ENCODE data around the gene TPST1.
"Not testable (repeated sequence)": the region's sequence is repeated elsewhere in the genome, so short reads cannot be mapped to it uniquely, and the experiment has no call there.

The TPST1 gene

GRCh38 chr7:66379542-66380160 lies 174.5 kb downstream of the TPST1 start:
- no peak for DNase-seq (ENCODE audit: low read depth in 3 of 3)

- no peak for DNase-seq (ENCODE audit: low read depth in 3 of 3)
These were observed 175.2 kb downstream of the TPST1 start for GRCh38 chr7:66380272-66380888.

DNA sequence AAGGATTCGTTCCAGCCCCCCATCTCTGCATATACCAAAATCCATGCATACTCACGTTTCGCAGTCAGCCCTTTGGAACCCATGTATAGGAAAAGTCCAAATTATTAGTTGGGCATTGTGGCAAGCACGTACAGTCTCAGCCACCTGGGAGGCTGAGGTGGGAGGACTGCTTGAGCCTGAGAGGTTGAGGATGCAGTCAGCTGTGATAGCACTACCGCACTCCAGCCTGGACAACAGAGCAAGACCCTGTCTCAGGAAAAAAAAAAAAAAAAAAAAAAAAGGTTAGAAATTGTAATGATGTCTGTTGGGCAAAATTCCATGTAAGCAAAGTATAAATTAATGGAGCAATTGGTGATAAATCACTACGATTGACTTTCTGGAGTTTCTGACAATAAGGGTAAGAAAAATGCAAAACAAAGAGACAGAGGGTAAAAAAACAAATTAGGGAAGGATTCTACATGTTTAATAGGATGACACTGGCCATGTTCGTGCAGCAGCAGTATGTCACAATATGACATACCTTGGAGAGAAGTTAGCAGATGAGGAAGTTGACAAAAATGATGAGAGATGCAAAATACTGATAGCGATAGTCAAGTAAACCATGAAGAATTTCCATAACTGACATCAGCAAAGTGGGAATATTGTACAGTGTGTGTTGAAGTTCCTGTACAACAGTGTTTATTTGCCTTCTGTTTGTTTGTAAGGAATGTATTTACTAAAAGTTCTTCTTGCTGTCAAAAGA lies 177.2 kb downstream of the TPST1 start:
- not testable (repeated sequence) for DNase-seq (ENCODE audit: low read depth in 3 of 3)

GRCh38 chr7:66385191-66385905 lies 180.2 kb downstream of the TPST1 start:
- DNase-seq (ENCODE audit: low read depth in 3 of 3) = not testable (repeated sequence)

DNA sequence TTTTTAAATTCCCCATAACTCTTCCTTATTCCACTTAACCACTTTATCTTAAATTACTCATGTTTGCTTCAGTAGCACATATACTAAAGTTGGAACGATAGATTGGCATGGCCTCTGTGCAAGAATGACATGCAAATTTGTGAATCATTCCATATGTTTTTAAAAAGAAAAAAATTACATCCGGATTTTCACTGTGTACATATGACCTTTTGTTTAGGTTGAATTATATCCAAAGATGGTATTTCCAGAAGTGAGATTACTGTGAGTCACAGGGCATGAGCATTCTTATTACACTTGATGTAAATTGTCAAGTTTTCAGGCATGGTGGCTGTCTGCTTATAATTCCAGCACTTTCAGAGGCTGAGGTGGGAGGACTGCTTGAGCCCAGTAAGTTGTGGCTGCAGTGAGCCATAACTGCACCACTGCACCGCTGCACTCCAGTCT lies 190.0 kb downstream of the TPST1 start:
- not testable (repeated sequence) for DNase-seq (ENCODE audit: low read depth in 3 of 3)

GRCh38 chr7:66396052-66396451 lies 190.9 kb downstream of the TPST1 start:
- DNase-seq (ENCODE audit: low read depth in 3 of 3) = not testable (repeated sequence)

DNA sequence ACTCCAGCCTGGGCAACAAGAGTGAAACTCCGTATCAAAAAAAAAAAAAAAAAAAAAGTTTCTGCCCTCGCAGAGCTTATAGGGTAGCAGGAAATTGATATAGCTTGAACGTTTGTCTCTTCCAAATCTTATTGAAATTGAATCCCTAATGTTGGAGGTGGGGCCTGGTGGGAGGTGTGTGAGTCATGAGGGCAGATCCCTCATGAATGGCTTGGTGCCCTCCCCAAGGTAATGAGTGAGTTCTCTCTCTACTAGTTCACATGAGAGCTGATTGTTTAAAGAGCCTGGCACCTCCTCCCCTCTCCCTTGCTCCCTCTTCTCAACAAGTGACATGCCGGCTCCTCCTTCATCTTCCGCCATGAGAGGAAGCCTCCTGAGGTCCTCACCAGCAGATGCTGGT lies 193.7 kb downstream of the TPST1 start:
- not testable (repeated sequence) for DNase-seq (ENCODE audit: low read depth in 3 of 3)

DNA sequence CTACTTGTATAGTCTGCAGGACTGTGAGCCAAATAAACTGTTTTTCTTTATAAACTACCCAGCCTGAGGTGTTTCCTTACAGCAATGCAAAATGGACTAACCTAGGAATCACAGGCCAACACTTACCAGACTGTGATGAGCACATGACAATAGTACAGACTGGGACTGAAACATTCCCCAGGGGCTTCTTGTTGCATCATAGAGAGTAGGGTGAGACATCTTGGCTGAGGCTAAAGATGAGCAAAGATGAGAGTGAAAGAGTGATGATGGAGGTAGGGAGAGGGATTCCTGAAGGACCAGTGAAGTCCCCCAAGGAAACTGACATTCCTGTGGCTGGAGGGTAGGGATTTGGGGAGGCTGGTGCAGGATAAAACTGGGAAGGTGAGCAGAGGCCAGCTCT lies 194.4 kb downstream of the TPST1 start:
- DNase-seq (ENCODE audit: low read depth in 3 of 3) = no peak

GRCh38 chr7:66400400-66400799 lies 195.3 kb downstream of the TPST1 start:
- no peak for DNase-seq (ENCODE audit: low read depth in 3 of 3)

DNA sequence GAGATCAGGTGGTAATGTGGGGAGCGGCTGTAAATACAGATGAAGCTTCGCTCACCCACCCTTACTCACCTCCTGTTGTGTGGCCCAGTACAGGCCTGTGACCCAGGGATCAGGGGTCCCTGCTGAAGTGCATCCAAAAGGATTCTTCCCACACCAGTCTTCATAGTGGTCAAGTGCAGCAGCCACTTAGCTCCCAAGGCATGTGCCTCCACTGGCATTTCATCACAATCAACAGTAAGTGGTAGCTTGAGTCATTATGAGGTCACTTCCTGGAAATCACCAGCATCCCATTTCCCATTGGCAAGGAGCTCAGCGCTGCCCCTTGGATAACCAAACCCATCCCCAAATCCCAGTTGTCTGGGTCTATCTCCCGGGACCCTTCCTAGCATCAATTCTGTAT lies 196.0 kb downstream of the TPST1 start:
- DNase-seq (ENCODE audit: low read depth in 3 of 3) = not testable (repeated sequence)

DNA sequence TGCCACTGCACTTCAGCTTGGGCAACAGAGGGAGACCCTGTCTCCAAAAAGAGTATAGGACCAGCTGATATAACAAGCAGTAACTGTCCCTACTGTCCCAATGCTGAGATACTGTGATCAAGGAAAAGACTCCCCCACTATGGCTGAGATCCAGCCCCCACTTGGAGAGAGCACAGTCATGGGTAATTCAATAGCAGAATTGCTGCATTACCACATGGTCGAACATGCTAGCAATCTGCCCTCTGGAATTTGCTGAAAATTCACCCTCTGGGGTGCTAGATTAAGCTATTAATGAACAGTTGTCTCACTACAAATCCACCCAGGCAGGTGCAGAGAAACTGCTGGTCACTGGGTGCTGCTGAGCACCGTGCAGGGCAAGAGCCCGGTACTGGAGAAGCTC lies 196.8 kb downstream of the TPST1 start:
- DNase-seq (ENCODE audit: low read depth in 3 of 3) = not testable (repeated sequence)

- no peak for DNase-seq (ENCODE audit: low read depth in 3 of 3)
These were observed 198.4 kb downstream of the TPST1 start for GRCh38 chr7:66403564-66403963.

DNA sequence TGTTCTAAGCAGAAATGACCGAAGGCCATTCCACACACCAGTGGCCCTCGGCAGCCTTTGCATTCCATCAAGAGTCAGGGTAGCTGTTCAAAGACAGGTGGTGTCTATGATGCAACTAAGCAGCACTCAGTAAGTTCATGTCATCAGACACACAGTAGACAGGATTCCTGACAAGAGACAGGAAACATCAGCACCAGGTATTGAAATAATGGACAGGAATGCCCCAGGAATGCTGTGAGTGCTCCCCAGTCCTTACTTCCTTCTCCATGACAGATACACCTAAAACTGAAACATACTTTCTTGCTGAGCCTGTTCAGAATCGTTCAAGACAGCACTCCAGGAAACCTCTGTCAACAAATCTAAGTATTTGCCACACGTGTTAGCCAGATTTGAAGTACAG lies 204.4 kb downstream of the TPST1 start:
- no peak for DNase-seq (ENCODE audit: low read depth in 3 of 3)
